Measurements from ENCODE around the gene ADAP1.
"Not testable (repeated sequence)": the region's sequence is repeated elsewhere in the genome, so short reads cannot be mapped to it uniquely, and the experiment has no call there.

Gene ADAP1

GRCh38 chr7:954330-955238 lies at the start of gene ADAP1:
Gene ADAP1 (minus strand): TSS chr7:954680. CDS start chr7:954477, 203 bp downstream.
- Histone ChIP-seq H3K4me1 (peaks cover 6 to 23% (median 20%) of the 10 kb centered on the region in 4 donors), H3K27me3 (peaks cover 0 to 11% of the 10 kb centered on the region in 2 donors), H3K36me3 (no peaks in the 10 kb centered on the region), H3K4me3 (peak within 1 kb of the TSS; percentile 49 to 74), H3K27ac (peak within 1 kb of the TSS; percentile 24 to 47), H3K9me3 (no peaks in the 10 kb centered on the region)
- TF ChIP-seq CTCF (IDR thresholded peaks at IDR 0.05): peak in 1 of 2 experiments; percentile 24
- intact Hi-C loops (cut with DNase I; ENCODE audit: low total_unique reads): no loop called here
- peak in 1 of 2 donors; percentile 66 for DNase-seq

- H3K4me3 ChIP-seq; DNase-seq; H3K4me1 ChIP-seq; H3K9me3 ChIP-seq; H3K27ac ChIP-seq; intact Hi-C loops (cut with DNase I; ENCODE audit: low total_unique reads); H3K27me3 ChIP-seq: not testable (repeated sequence)
- peaks cover 0 to 70% (median 25%) of the 10 kb centered on the region in 3 donors for H3K36me3 ChIP-seq
Observed at GRCh38 chr7:1002445-1002844, 48.0 kb upstream of the ADAP1 start.

- H3K27me3 ChIP-seq; intact Hi-C loops (cut with DNase I; ENCODE audit: low total_unique reads); H3K4me3 ChIP-seq; DNase-seq; H3K4me1 ChIP-seq; H3K27ac ChIP-seq; H3K9me3 ChIP-seq: not testable (repeated sequence)
- peaks cover 0 to 70% (median 25%) of the 10 kb centered on the region in 3 donors for H3K36me3 ChIP-seq
Observed at GRCh38 chr7:1002026-1002425, 47.5 kb upstream of the ADAP1 start.

- peaks cover 0 to 70% (median 32%) of the 10 kb centered on the region in 3 donors for H3K36me3 ChIP-seq
- H3K27me3 ChIP-seq; H3K9me3 ChIP-seq; DNase-seq; H3K4me3 ChIP-seq; H3K27ac ChIP-seq; H3K4me1 ChIP-seq; intact Hi-C loops (cut with DNase I; ENCODE audit: low total_unique reads): not testable (repeated sequence)
Observed at GRCh38 chr7:1001069-1001770, 46.7 kb upstream of the ADAP1 start.

GRCh38 chr7:999941-1000935 lies 45.8 kb upstream of the ADAP1 start:
- Histone ChIP-seq H3K27ac (no peak overlapping the region), H3K36me3 (peaks cover 0 to 75% (median 35%) of the 10 kb centered on the region in 3 donors), H3K4me1 (no peaks in the 10 kb centered on the region), H3K9me3 (no peaks in the 10 kb centered on the region), H3K27me3 (no peaks in the 10 kb centered on the region), H3K4me3 (no peak overlapping the region)
- intact Hi-C loops (cut with DNase I; ENCODE audit: low total_unique reads): no loop called here
- DNase-seq: no peak
- no peak for TF ChIP-seq CTCF (IDR thresholded peaks at IDR 0.05)

GRCh38 chr7:999149-999879 lies 44.8 kb upstream of the ADAP1 start:
- no peaks in the 10 kb centered on the region for H3K27me3 ChIP-seq
- H3K9me3 ChIP-seq: no peaks in the 10 kb centered on the region
- intact Hi-C loops (cut with DNase I; ENCODE audit: low total_unique reads): no loop called here
- peaks cover 0 to 72% (median 35%) of the 10 kb centered on the region in 3 donors for H3K36me3 ChIP-seq
- no peak for DNase-seq
- no peak overlapping the region for H3K4me3 ChIP-seq
- TF ChIP-seq CTCF (IDR thresholded peaks at IDR 0.05): no peak
- no peaks in the 10 kb centered on the region for H3K4me1 ChIP-seq
- no peak overlapping the region for H3K27ac ChIP-seq
